HCT116 (cell line): ENCODE measurements around the gene RYR2. TPM values are rescaled to one million over a fixed set of nuclear protein-coding genes. Genes with fewer than 3 reads are reported as not detected.

Experiments
- ATAC-seq: fragments of 200-7000 bp; cut with Tn5 transposase; 2 replicates; pipeline ENCODE4 v1.9.1; 2020; ENCODE audit warnings: mild to moderate bottlenecking, moderate library complexity
- BruUV-seq: library from RNA; stranded (reverse); fragments of 400-500 nt; replicated peaks from 2 replicates; lab custom pipeline; 2021; lab: Mats Ljungman, UMichigan
- CTCF ChIA-PET: fragments of 300-600 bp; sonication (Branson Sonifier 250); formaldehyde crosslinking; loops from one replicate; lab custom pipeline; 2021; ENCODE audit warnings: antibody characterized with exemption; lab: Charles Lee
- POLR2A ChIA-PET: fragments of 300-600, 350-600 bp; sonication (Branson Sonifier 250); formaldehyde crosslinking; loops from one replicate; lab custom pipeline; 2021; ENCODE audit warnings: antibody characterized with exemption; lab: Charles Lee
- RAD21 ChIA-PET, 2 experiments: fragments of 300-600 bp; sonication (Branson Sonifier 250); formaldehyde crosslinking; loops; one replicate each; lab custom pipeline; 2023; ENCODE audit warnings: low total read pairs in 2 of 2; ENCODE audit not compliant: uncharacterized antibody in 2 of 2, unreplicated experiment in 2 of 2, low non-redundant PET in 1 of 2; lab: Charles Lee
- DNase-seq: peaks from one replicate; pipeline ENCODE4 v3.0.0-alpha.2; 2010; ENCODE audit warnings: low read depth, low spot score
- H2AFZ ChIP-seq: fragments of 200-600 bp; shearing (Covaris generic), sonication (generic); 2 replicates; pipeline ENCODE4 v1.6.1; 2017; ENCODE audit warnings: low read depth, mixed run types, mixed read lengths, antibody characterized with exemption, low read length; ENCODE audit not compliant: poor library complexity, severe bottlenecking
- H3K27ac ChIP-seq: 2 replicates; pipeline ENCODE4 v1.5.1; 2012; ENCODE audit warnings: low read depth, low read length
- H3K27me3 ChIP-seq: fragments of 200-600 bp; sonication (generic); 2 replicates; pipeline ENCODE4 v1.6.1; 2016; ENCODE audit warnings: mixed run types, low read length, mixed read lengths; ENCODE audit not compliant: insufficient read depth
- H3K36me3 ChIP-seq, 2 experiments: fragments of 200-500 bp in 1 of 2; fragments of 200-600 bp in 1 of 2; sonication (Bioruptor generic) in 1 of 2; sonication (generic) in 1 of 2; 2 replicates each; pipeline versions ENCODE4 v1.5.1 to v1.6.1; 2014 to 2016; ENCODE audit warnings: low read length in 2 of 2, inconsistent platforms in 1 of 2, mixed read lengths in 1 of 2, mixed run types in 1 of 2; ENCODE audit not compliant: insufficient read depth in 2 of 2, control insufficient read depth in 1 of 2
- H3K4me1 ChIP-seq, 2 experiments: fragments of 200-600 bp in 1 of 2; sonication (generic) in 1 of 2; 2 replicates each; pipeline versions ENCODE4 v1.5.1 to v1.6.1; 2012 to 2017; ENCODE audit warnings: low read length in 2 of 2, inconsistent platforms in 1 of 2, mild to moderate bottlenecking in 1 of 2, mixed read lengths in 1 of 2, mixed run types in 1 of 2, moderate library complexity in 1 of 2; ENCODE audit not compliant: insufficient read depth in 2 of 2, control insufficient read depth in 1 of 2
- H3K4me2 ChIP-seq: fragments of 200-600 bp; sonication (generic); 2 replicates; pipeline ENCODE4 v1.6.1; 2017; ENCODE audit warnings: mixed run types, low read length, mixed read lengths
- H3K4me3 ChIP-seq, 2 experiments: fragments of 200-600 bp in 1 of 2; sonication (generic) in 1 of 2; replicated peaks in 1 of 2; 2 replicates each; pipeline ENCODE4 v1.5.1; 2011 to 2016; ENCODE audit warnings: low read length in 2 of 2, control low read depth in 1 of 2, low read depth in 1 of 2, mild to moderate bottlenecking in 1 of 2, mixed read lengths in 1 of 2, mixed run types in 1 of 2
- H3K79me2 ChIP-seq: fragments of 200-600 bp; sonication (generic); 2 replicates; pipeline ENCODE4 v1.6.1; 2017; ENCODE audit warnings: mild to moderate bottlenecking, mixed run types, low read length, moderate library complexity, mixed read lengths; ENCODE audit not compliant: insufficient read depth
- H3K9ac ChIP-seq: fragments of 200-600 bp; sonication (generic); 2 replicates; pipeline ENCODE4 v1.6.1; 2016; ENCODE audit warnings: low read length, mixed read lengths
- H3K9me2 ChIP-seq: fragments of 200-600 bp; sonication (generic), shearing (Covaris generic); 2 replicates; pipeline ENCODE4 v1.6.1; 2017; ENCODE audit warnings: mixed run types, mild to moderate bottlenecking, moderate library complexity; ENCODE audit not compliant: insufficient read depth
- H3K9me3 ChIP-seq, 2 experiments: fragments of 200-500 bp in 1 of 2; fragments of 200-600 bp in 1 of 2; sonication (Bioruptor generic) in 1 of 2; sonication (generic) in 1 of 2; 2 replicates each; pipeline ENCODE4 v1.6.1; 2014 to 2017; ENCODE audit warnings: low read length in 2 of 2, mixed read lengths in 2 of 2, inconsistent platforms in 1 of 2, low read depth in 1 of 2, mild to moderate bottlenecking in 1 of 2, mixed run types in 1 of 2, moderate library complexity in 1 of 2; ENCODE audit not compliant: control insufficient read depth in 1 of 2, insufficient read depth in 1 of 2
- H4K20me1 ChIP-seq: fragments of 200-600 bp; sonication (generic), shearing (Covaris generic); 2 replicates; pipeline ENCODE4 v1.6.1; 2017; ENCODE audit warnings: mixed run types, mild to moderate bottlenecking, moderate library complexity; ENCODE audit not compliant: insufficient read depth
- CBX3 ChIP-seq: IDR thresholded peaks from 2 replicates; pipeline ENCODE4 v1.6.1; 2012; ENCODE audit warnings: low read depth
- EGR1 ChIP-seq: IDR thresholded peaks from 2 replicates; pipeline ENCODE4 v1.6.1; 2012; ENCODE audit warnings: low read depth
- EZH2phosphoT487 ChIP-seq: fragments of 200-600 bp; IDR thresholded peaks from 2 replicates; pipeline ENCODE4 v1.6.1; 2018; ENCODE audit warnings: antibody characterized with exemption, borderline replicate concordance
- FOSL1 ChIP-seq: IDR thresholded peaks from 2 replicates; pipeline ENCODE4 v1.6.1; 2012; ENCODE audit warnings: low read depth
- JUND ChIP-seq: IDR thresholded peaks from 2 replicates; pipeline ENCODE4 v1.6.1; 2012
- POLR2A ChIP-seq: IDR thresholded peaks from 2 replicates; pipeline ENCODE4 v1.7.0; 2011; ENCODE audit warnings: borderline replicate concordance; ENCODE audit not compliant: insufficient read depth, insufficient read length; ENCODE audit errors: extremely low read depth
- SIN3A ChIP-seq: IDR thresholded peaks from 2 replicates; pipeline ENCODE4 v1.6.1; 2012; ENCODE audit warnings: low read depth
- SP1 ChIP-seq: IDR thresholded peaks from 2 replicates; pipeline ENCODE4 v1.6.1; 2012; ENCODE audit warnings: low read depth
- TCF7L2 ChIP-seq: IDR thresholded peaks from 2 replicates; pipeline ENCODE4 v1.7.0; 2011; ENCODE audit warnings: borderline replicate concordance, inconsistent platforms; ENCODE audit not compliant: insufficient read depth, insufficient read length; ENCODE audit errors: extremely low read depth
- YY1 ChIP-seq: IDR thresholded peaks from 2 replicates; pipeline ENCODE4 v1.6.1; 2011; ENCODE audit warnings: low read length, low read depth, moderate library complexity, mild to moderate bottlenecking; ENCODE audit not compliant: insufficient replicate concordance; ENCODE audit errors: extremely low read depth
- ZNF274 ChIP-seq: fragments of 200-500 bp; sonication (Bioruptor generic); IDR thresholded peaks from 2 replicates; pipeline ENCODE4 v1.6.1; 2014; ENCODE audit warnings: mild to moderate bottlenecking, low read depth, low read length, inconsistent platforms
- intact Hi-C: fragments of 100-400 bp; cut with micrococcal nuclease; formaldehyde crosslinking; loops from 2 replicates; pipeline ENCODE4 v1.10.0; 2022
- total RNA-seq: library from RNA; stranded (reverse); gene quantifications from one replicate; pipeline ENCODE4 v1.2.1, GENCODE V29; 2021; ENCODE audit not compliant: unreplicated experiment
- TF ChIP-seq, protein P1 (sequence below), 3 experiments: fragments of 200-600 bp in 1 of 3; sonication (generic) in 1 of 3; IDR thresholded peaks in 2 of 3; conservative IDR thresholded peaks in 1 of 3; 2 replicates each; pipeline ENCODE4 v1.5.1; 2012 to 2017; ENCODE audit warnings: low read depth in 2 of 3, low read length in 2 of 3, antibody characterized with exemption in 1 of 3, borderline replicate concordance in 1 of 3, control low read depth in 1 of 3, mild to moderate bottlenecking in 1 of 3, mixed read lengths in 1 of 3, mixed run types in 1 of 3, moderate library complexity in 1 of 3; ENCODE audit not compliant: insufficient read depth in 1 of 3
- TF ChIP-seq, protein P2 (sequence below): IDR thresholded peaks from 2 replicates; pipeline ENCODE4 v1.6.1; 2011; ENCODE audit warnings: mild to moderate bottlenecking, low read length, moderate library complexity; ENCODE audit not compliant: insufficient replicate concordance; ENCODE audit errors: extremely low read depth

Gene RYR2
- total RNA-seq, 1 experiment from 2014 or later = 0.02 TPM

DNA sequence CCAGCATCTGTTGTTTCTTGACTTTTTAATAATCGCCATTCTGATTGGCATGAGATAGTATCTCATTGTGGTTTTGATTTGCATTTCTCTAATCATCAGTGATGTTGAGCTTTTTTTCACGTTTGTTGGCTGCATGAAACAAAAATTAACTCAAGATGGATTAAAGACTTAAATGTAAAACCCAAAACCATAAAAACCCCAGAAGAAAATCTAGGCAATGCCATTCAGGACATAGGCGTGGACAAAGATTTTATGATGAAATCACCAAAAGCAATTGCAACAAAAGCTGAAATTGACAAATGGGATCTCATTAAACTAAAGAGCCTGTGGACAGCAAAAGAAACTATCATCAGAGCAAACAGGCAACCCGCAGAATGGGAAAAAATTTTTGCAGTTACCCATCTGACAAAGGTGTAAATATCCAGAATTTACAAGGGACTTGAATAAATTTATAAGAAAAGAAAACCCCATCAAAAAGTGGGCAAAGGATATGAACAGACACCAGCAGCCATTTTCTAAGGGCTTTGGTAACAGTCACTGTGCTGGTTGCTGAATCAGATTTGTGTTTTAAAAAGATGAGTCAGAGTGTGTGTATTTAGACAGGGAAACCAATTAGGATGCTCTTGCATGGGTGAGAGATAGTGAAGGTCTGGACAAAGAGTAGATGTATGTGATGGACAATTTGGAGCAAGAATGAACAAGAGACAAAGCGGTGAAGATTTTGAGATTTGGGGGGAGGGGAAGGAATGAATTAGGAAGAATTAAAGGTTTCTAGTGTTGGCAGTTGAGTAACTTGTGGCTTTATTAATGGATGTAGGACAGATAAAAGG is 110.7 kb downstream of the RYR2 start:
- Histone ChIP-seq H3K27ac (no peak overlapping the region), H3K4me1 (no peaks in the 10 kb centered on the region), H4K20me1 (no peaks in the 10 kb centered on the region), H3K79me2 (no peaks in the 10 kb centered on the region), H3K4me2 (no peak overlapping the region), H3K36me3 (no peaks in the 10 kb centered on the region), H3K9me2 (no peaks in the 10 kb centered on the region), H3K9me3 (no peaks in the 10 kb centered on the region), H2AFZ (no peak overlapping the region), H3K4me3 (no peak overlapping the region), H3K27me3 (no peaks in the 10 kb centered on the region), H3K9ac (no peak overlapping the region)
- RAD21 ChIA-PET = no interaction called here
- no peak for ATAC-seq
- DNase-seq = no peak
- intact Hi-C loops = no loop called here
- POLR2A ChIA-PET = no interaction called here
- BruUV-seq = no TSS peak
- CTCF ChIA-PET = no interaction called here
- TF ChIP-seq TCF7L2 (no peak), EZH2phosphoT487 (no peak), SIN3A (no peak), POLR2A (no peak), ZNF274 (no peak), FOSL1 (no peak), CBX3 (no peak), YY1 (no peak), JUND (no peak), SP1 (no peak), EGR1 (no peak)
- TF ChIP-seq, protein P1, sequence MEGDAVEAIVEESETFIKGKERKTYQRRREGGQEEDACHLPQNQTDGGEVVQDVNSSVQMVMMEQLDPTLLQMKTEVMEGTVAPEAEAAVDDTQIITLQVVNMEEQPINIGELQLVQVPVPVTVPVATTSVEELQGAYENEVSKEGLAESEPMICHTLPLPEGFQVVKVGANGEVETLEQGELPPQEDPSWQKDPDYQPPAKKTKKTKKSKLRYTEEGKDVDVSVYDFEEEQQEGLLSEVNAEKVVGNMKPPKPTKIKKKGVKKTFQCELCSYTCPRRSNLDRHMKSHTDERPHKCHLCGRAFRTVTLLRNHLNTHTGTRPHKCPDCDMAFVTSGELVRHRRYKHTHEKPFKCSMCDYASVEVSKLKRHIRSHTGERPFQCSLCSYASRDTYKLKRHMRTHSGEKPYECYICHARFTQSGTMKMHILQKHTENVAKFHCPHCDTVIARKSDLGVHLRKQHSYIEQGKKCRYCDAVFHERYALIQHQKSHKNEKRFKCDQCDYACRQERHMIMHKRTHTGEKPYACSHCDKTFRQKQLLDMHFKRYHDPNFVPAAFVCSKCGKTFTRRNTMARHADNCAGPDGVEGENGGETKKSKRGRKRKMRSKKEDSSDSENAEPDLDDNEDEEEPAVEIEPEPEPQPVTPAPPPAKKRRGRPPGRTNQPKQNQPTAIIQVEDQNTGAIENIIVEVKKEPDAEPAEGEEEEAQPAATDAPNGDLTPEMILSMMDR (IDR thresholded peaks at IDR 0.05 in 2 of 3, conservative IDR thresholded peaks at IDR 0.05 in 1 of 3; ENCODE audit: borderline replicate concordance in 1 of 3, insufficient read depth in 1 of 3, low read depth in 2 of 3, low read length in 2 of 3) = no peak
- TF ChIP-seq, protein P2, sequence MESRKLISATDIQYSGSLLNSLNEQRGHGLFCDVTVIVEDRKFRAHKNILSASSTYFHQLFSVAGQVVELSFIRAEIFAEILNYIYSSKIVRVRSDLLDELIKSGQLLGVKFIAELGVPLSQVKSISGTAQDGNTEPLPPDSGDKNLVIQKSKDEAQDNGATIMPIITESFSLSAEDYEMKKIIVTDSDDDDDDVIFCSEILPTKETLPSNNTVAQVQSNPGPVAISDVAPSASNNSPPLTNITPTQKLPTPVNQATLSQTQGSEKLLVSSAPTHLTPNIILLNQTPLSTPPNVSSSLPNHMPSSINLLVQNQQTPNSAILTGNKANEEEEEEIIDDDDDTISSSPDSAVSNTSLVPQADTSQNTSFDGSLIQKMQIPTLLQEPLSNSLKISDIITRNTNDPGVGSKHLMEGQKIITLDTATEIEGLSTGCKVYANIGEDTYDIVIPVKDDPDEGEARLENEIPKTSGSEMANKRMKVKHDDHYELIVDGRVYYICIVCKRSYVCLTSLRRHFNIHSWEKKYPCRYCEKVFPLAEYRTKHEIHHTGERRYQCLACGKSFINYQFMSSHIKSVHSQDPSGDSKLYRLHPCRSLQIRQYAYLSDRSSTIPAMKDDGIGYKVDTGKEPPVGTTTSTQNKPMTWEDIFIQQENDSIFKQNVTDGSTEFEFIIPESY = no peak
